ENCODE data around the gene CSE1L. TPM values are rescaled to one million over a fixed set of nuclear protein-coding genes. Genes with fewer than 3 reads are reported as not detected.

The CSE1L gene, protein sequence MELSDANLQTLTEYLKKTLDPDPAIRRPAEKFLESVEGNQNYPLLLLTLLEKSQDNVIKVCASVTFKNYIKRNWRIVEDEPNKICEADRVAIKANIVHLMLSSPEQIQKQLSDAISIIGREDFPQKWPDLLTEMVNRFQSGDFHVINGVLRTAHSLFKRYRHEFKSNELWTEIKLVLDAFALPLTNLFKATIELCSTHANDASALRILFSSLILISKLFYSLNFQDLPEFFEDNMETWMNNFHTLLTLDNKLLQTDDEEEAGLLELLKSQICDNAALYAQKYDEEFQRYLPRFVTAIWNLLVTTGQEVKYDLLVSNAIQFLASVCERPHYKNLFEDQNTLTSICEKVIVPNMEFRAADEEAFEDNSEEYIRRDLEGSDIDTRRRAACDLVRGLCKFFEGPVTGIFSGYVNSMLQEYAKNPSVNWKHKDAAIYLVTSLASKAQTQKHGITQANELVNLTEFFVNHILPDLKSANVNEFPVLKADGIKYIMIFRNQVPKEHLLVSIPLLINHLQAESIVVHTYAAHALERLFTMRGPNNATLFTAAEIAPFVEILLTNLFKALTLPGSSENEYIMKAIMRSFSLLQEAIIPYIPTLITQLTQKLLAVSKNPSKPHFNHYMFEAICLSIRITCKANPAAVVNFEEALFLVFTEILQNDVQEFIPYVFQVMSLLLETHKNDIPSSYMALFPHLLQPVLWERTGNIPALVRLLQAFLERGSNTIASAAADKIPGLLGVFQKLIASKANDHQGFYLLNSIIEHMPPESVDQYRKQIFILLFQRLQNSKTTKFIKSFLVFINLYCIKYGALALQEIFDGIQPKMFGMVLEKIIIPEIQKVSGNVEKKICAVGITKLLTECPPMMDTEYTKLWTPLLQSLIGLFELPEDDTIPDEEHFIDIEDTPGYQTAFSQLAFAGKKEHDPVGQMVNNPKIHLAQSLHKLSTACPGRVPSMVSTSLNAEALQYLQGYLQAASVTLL
- total RNA-seq (2022; extraction: Qiagen RNA extraction), result 90.7 to 110 TPM (median 103 TPM) in 5 replicates

DNA sequence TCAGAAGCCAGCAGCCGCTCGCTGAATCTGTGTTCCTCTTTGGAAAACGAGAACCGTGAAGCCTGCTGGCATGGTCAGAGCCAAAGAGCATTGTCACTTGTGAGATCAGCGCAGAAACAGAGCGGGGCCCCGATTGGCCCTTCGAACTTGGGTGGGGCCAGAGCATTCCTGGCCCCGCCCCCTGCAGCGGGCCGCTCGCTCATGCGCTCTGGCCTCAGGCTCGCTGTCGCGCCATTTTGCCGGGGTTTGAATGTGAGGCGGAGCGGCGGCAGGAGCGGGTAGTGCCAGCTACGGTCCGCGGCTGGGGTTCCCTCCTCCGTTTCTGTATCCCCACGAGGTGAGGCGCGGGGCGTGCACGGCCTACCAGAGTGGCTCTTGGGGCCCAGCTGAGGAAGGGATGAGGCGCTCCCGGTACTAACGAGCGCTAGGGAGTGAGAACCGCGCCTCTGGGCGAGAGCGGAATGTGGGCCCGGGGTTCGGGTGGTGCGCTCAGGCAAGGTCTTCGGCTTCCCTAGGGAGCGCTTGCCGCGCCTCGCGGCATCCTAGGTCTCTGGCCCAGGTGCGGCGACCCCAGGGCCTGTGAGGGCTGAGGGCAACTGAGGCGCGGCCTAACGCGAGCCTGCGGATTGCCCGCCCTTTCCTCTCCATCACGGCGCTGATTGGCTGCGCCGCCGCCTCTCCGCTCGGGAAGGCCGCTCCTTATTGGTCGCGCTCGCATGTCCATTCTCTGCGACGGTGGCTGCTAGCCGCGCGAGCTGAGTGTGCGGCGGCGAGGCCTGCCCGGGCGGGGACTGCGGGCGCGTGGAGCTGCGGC, at the start of gene CSE1L:
TSS of gene CSE1L (plus strand) at position 226 of the 814 bp plus-strand sequence. CDS start 12,152 bp downstream, outside the sequence.

Other genes with a start within 250 kb of the CSE1L start
- gene PREX1, start 218.3 kb upstream of the CSE1L start, total RNA-seq (2022; extraction: Qiagen RNA extraction), result 9.9 to 16.9 TPM (median 15.7 TPM) in 5 replicates
- gene ARFGEF2, start 124.6 kb upstream of the CSE1L start, total RNA-seq (2022; extraction: Qiagen RNA extraction), result 11.2 to 17.9 TPM (median 15.7 TPM) in 5 replicates
- 60.3 to 72.6 TPM (median 66.8 TPM) in 5 replicates for gene STAU1, start 142.0 kb downstream of the CSE1L start, total RNA-seq (2022; extraction: Qiagen RNA extraction)
- 57.1 to 66.3 TPM (median 64.1 TPM) in 5 replicates for gene DDX27, start 173.1 kb downstream of the CSE1L start, total RNA-seq (2022; extraction: Qiagen RNA extraction)
- 19.7 to 29.3 TPM (median 24.6 TPM) in 5 replicates for gene ZNFX1, start 231.7 kb downstream of the CSE1L start, total RNA-seq (2022; extraction: Qiagen RNA extraction)